LNCAP (cell line): ENCODE results near the gene IL13.

Experiments
- TF ChIP-seq, protein P1 (sequence below): fragments of 450-650 bp; IDR thresholded peaks from 2 replicates; pipeline ENCODE4 v1.5.1; 2017; ENCODE audit warnings: mild to moderate bottlenecking

IL13 gene

DNA sequence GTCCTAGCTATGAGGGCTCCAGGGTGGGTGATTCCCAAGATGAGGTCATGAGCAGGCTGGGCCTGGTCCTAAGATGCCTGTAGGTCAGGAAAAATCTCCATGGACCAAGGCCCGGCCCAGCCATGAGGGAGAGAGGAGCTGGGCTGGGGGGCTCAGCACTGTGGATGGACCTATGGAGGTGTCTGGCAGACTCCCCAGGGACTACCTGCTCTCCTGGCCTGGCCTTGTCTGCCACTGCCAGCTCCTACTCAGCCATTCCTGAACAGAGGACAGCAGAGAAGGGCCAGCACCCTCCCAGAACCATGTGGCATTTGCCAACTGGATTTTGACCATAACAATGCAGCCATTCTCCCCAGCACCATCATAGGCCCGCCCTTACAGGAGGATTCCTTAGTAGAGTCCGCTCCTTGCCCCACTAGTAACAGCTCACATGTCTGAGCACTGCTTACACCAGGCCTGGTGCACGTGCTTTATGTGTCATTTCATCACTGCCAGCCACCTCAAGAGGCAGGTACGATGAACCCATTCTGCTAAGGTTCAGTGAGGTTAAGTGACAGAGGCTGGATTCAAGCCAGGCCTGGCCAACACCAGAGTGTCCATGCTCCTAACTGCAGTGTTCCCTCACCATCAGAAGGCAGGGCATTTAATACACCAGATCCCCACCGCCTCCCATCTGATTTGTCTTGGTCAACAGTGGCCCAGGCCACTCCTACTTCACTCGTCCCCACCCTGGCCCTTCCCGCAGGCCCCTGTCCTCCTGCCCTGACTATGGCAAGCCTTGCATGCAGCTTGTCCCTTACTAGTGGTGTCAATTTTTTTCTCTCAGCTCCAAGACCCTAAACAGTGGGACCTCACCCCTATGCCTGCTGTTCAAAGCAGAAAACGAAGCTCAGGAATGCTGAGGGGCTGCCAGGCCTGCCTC lies 669 bp downstream of the IL13 start:
- TF ChIP-seq, protein P1, sequence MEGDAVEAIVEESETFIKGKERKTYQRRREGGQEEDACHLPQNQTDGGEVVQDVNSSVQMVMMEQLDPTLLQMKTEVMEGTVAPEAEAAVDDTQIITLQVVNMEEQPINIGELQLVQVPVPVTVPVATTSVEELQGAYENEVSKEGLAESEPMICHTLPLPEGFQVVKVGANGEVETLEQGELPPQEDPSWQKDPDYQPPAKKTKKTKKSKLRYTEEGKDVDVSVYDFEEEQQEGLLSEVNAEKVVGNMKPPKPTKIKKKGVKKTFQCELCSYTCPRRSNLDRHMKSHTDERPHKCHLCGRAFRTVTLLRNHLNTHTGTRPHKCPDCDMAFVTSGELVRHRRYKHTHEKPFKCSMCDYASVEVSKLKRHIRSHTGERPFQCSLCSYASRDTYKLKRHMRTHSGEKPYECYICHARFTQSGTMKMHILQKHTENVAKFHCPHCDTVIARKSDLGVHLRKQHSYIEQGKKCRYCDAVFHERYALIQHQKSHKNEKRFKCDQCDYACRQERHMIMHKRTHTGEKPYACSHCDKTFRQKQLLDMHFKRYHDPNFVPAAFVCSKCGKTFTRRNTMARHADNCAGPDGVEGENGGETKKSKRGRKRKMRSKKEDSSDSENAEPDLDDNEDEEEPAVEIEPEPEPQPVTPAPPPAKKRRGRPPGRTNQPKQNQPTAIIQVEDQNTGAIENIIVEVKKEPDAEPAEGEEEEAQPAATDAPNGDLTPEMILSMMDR: no peak

DNA sequence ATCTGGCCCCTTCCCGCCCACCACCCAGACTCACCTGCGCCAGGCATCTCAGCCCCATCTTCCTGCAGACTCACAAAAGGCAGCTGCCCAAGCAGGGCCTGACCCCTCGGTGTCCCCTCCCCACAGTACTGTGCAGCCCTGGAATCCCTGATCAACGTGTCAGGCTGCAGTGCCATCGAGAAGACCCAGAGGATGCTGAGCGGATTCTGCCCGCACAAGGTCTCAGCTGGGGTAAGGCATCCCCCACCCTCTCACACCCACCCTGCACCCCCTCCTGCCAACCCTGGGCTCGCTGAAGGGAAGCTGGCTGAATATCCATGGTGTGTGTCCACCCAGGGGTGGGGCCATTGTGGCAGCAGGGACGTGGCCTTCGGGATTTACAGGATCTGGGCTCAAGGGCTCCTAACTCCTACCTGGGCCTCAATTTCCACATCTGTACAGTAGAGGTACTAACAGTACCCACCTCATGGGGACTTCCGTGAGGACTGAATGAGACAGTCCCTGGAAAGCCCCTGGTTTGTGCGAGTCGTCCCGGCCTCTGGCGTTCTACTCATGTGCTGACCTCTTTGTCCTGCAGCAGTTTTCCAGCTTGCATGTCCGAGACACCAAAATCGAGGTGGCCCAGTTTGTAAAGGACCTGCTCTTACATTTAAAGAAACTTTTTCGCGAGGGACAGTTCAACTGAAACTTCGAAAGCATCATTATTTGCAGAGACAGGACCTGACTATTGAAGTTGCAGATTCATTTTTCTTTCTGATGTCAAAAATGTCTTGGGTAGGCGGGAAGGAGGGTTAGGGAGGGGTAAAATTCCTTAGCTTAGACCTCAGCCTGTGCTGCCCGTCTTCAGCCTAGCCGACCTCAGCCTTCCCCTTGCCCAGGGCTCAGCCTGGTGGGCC lies 1.9 kb downstream of the IL13 start:
- TF ChIP-seq, protein P1: no peak

DNA sequence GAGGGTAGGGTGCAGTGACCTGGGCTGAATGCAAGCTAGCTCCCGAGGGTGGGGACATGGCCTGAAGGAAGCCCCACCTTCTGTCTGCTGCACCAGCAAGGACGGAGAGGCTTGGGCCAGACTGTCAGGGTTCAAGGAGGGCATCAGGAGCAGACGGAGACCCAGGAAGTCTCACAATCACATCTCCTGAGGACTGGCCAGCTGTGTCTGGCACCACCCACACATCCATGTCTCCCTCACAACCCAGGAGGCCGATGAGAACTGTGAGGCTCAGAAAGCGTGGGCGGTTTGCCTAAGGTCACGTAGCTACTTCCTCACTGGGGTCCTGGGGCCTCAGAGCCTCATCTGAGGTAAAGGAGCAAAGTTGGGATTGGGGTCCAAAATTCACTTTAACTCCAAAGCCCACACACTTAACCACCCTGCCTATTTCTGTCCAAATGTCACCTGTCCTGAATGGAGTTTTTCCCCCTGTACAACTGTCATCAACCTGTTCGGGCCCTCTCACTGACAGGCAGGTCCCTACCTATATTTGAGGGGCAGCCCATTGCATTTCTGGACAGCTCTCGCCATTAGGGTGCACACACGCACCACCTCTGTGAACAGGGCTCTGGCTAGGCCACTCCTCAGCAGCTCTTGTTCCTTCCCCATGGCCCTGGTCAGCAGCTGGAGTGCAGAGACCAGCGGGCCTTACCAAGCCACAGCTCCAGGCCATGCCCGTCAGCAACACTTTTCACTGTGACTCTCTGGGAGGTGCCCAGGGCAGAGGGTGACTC lies 3.4 kb downstream of the IL13 start:
- TF ChIP-seq, protein P1: no peak

DNA sequence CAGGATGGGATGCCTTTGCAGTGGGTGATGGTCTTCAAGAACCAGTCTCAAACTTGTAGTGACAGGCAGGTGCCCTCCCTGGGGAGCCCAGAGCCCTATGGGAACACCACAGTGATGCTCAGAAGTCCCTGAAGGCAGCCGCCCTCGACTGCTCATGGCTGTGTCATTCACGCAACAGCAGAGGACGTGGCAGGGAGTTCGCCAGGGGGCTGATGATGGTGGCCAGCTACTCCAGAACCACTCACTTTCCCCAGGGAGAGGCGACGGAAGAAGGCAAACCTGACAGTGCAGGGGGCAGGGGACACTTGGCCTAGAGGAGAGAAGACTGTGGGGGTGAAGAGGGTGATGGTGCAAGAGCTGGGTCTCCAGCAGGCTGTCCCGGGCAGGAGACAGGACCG lies 4.0 kb downstream of the IL13 start:
- TF ChIP-seq, protein P1: no peak

DNA sequence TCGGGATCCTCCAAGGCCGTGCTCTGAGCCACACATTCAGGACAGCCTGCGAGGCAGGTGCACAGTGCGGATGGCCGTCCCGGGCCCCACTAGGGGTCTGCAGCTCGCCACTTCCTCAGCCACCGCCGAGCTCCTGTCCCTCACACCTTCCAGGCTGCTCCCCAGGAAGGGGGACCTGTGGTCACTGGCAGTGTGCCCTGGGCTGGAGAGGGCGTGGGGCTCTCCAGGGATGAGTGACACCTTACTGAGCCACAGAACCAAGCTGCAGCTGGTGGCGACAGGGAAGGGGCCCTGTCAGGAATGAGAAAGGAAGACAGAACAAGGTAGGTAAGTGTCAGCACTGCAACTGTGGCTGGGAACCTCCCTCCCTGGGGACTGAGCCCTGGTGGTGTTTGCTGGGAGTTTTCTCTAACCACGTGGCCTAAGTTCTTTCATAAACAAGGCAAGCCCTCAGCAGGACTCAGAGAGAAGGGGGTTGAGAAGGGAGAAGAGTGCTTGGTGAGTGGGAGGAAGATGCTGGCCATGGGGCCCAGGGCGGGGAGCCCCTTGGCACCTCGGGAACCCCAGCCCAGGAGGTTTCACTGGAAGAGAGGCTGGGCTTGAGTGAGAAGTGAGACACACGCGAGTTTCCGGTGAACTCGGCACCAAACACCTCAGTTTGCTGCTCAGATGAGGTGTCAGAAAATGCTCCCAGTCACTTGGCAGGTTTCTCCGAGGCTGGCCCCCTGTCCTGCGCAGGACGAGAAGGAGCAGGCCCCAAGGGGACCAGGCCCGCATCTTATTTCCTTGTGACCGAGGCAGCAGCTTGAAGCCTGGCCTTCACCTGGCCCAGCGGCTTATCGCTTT lies 5.2 kb downstream of the IL13 start:
- TF ChIP-seq, protein P1: no peak

DNA sequence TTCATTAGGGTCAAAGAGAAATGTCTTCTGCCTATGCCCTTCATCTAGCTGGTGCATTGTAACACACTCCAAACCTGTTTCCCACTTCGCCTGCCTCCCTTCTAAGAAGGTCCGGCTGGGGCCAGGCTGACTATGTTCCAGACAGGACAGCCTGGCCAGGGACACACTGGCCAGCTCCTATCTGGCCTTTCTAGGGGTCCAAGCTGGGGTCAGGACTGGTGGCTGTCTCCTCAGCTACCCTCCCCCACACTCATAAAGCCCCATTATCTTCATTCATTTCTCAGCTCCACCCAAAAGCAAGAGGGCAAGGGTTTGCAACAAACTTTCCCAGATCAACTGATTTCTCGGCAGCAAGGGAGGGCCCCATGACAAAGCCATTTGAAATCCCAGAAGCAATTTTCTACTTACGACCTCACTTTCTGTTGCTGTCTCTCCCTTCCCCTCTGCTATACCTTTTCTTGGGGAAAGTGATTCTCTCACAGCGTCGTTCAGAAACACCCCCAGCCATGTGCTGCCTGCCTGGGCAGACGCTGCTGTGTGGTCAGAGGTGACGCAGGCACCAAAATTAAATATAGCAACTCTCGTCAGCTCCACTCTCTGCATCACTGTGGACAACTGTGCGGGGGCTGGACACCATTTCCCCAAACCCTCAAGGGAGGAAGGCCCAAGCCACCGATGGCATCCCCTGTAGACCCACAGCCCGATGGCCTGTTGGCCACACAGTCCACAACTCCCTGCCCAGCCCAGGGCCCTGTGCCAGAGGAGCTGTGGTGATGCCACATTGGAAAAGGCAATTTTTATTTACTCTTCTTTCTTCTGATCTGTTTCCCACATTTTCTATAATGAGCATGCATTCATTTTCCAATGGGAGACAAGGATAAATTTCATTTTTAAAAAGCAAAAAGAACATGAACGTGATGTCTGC lies 6.1 kb downstream of the IL13 start:
- TF ChIP-seq, protein P1: no peak
